ENCODE data around the gene NALF2. TPM values are rescaled to one million over a fixed set of nuclear protein-coding genes. Genes with fewer than 3 reads are reported as not detected.

NALF2 gene
- polyA plus RNA-seq, 1 experiment: not detected

GRCh38 chrX:69551421-69552009, 47.4 kb downstream of the NALF2 start:
- no peak for DNase-seq (ENCODE audit: low read depth)
- no peaks in the 10 kb centered on the region for H3K27me3 ChIP-seq (ENCODE audit: control insufficient read depth, insufficient read depth, low read length)
- ChIA-PET POLR2A (no interaction called here), CTCF (interaction anchor here (1.0 kb wide), 1 partner anchor 13 kb away, joined by 3 read pairs; no protein-coding TSS in a partner anchor)
- H3K4me3 ChIP-seq (ENCODE audit: low read depth, low read length): no peak overlapping the region
- no peak for TF ChIP-seq CTCF (IDR thresholded peaks at IDR 0.05; ENCODE audit: insufficient read depth, low read depth, low read length)
- no peaks in the 10 kb centered on the region for H3K36me3 ChIP-seq (ENCODE audit: control insufficient read depth, insufficient read depth, low read length)

GRCh38 chrX:69552512-69552911, 48.4 kb downstream of the NALF2 start:
- Histone ChIP-seq H3K27me3 (ENCODE audit: control insufficient read depth, insufficient read depth, low read length) (no peaks in the 10 kb centered on the region), H3K36me3 (ENCODE audit: control insufficient read depth, insufficient read depth, low read length) (no peaks in the 10 kb centered on the region), H3K4me3 (ENCODE audit: low read depth, low read length) (no peak overlapping the region)
- no peak for DNase-seq (ENCODE audit: low read depth)
- no peak for TF ChIP-seq CTCF (IDR thresholded peaks at IDR 0.05; ENCODE audit: insufficient read depth, low read depth, low read length)
- ChIA-PET CTCF (interaction anchor here (1.0 kb wide), 1 partner anchor 14 kb away, joined by 3 read pairs; no protein-coding TSS in a partner anchor), POLR2A (no interaction called here)

Other genes with a start within 250 kb of the NALF2 start
- 0.06 and 0.09 TPM in 2 replicates for gene EDA, start 111.8 kb downstream of the NALF2 start, polyA plus RNA-seq (2011; rRNA removed)

All from BJ (cell line).